Left renal pelvis (tissue), 4 donors: ENCODE measurements around the gene IRAK4. TPM values are rescaled to one million over a fixed set of nuclear protein-coding genes. Genes with fewer than 3 reads are reported as not detected.

Experiments
- DNase-seq, 4 donors: peaks; one replicate each; pipeline ENCODE4 v3.0.0-alpha.2; 2013; ENCODE audit warnings: low read depth in 4 of 4, low spot score in 3 of 4
- polyA plus RNA-seq, 4 donors: library from polyadenylated mRNA; unstranded; fragments of 120-200 nt; gene quantifications; one replicate each; pipeline ENCODE4 v1.2.1, GENCODE V29; 2013; ENCODE audit not compliant: insufficient read length in 4 of 4

IRAK4 gene
- polyA plus RNA-seq, 4 donors = 10.4 to 18.5 (median 16.4) TPM

GRCh38 chr12:43764528-43764927 is 5.8 kb downstream of the IRAK4 start:
- DNase-seq = no peak

- no peak for DNase-seq
These were observed 7.5 kb downstream of the IRAK4 start for GRCh38 chr12:43766291-43766690.

- DNase-seq = peak in 1 of 4 donors; percentile 8
These were observed 17.7 kb downstream of the IRAK4 start for GRCh38 chr12:43776498-43776897.

- no peak for DNase-seq
These were observed 28.3 kb downstream of the IRAK4 start for GRCh38 chr12:43786899-43787693.

- DNase-seq = no peak
These were observed 31.2 kb downstream of the IRAK4 start for GRCh38 chr12:43789941-43790340.

- DNase-seq = no peak
These were observed 37.0 kb downstream of the IRAK4 start for GRCh38 chr12:43795716-43796280.

- DNase-seq = no peak
These were observed 38.9 kb downstream of the IRAK4 start for GRCh38 chr12:43797561-43798217.

- DNase-seq = peak in 1 of 4 donors; percentile 8
These were observed 46.6 kb downstream of the IRAK4 start for GRCh38 chr12:43805149-43805859.

- DNase-seq = peak; percentile 68 to 77 (median 74)
These were observed 47.3 kb downstream of the IRAK4 start, which contains the start of gene TWF1 for GRCh38 chr12:43805860-43806736. Gene TWF1 (minus strand): TSS chr12:43806317. CDS start chr12:43806245, 72 bp downstream.

- no peak for DNase-seq
These were observed 48.0 kb downstream of the IRAK4 start for GRCh38 chr12:43806737-43807072.

- no peak for DNase-seq
These were observed 48.6 kb downstream of the IRAK4 start for GRCh38 chr12:43807386-43807785.

GRCh38 chr12:43812057-43812456 is 53.3 kb downstream of the IRAK4 start:
- DNase-seq = no peak

GRCh38 chr12:43812926-43813325 is 54.2 kb downstream of the IRAK4 start:
- no peak for DNase-seq

GRCh38 chr12:43815416-43815815 is 56.7 kb downstream of the IRAK4 start:
- no peak for DNase-seq

GRCh38 chr12:43816168-43816567 is 57.4 kb downstream of the IRAK4 start:
- no peak for DNase-seq

GRCh38 chr12:43824207-43824775 is 65.5 kb downstream of the IRAK4 start:
- DNase-seq = no peak

- DNase-seq = no peak
These were observed 67.9 kb downstream of the IRAK4 start for GRCh38 chr12:43826681-43827080.

GRCh38 chr12:43827093-43827492 is 68.3 kb downstream of the IRAK4 start:
- DNase-seq = no peak

- no peak for DNase-seq
These were observed 73.9 kb downstream of the IRAK4 start for GRCh38 chr12:43832463-43833168.
